ENCODE data around the gene PPARGC1A.

Gene PPARGC1A

DNA sequence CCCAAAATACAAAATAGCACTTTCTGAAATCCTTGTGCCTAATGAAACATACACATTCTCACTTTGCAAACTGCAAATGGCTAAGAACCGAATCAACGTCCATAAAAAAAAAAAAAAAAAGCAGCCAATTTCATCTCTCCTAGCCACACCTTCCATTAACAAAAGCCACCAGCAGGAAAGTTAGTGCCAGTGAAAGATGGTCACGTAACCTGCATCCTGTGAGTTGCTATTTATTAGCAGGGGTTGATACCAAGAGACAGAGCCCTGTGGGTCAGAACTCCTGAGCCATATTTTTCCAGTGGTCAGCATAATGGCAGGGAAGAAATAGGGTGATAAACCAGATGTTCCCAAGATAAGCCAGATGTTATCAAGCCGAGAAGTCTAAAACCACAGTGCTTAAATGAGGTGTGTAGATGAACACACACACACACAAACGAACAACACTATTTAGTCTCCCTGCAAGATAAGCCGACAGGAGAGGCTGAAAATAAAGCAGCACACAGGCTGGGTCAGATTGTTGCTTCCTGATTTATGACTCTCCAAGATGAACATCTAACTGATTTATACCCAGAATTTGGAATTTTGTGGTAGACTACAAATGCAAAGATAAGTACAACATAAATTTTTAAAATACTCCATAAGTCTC lies 11.5 kb downstream of the PPARGC1A start:
- no peak for FAIRE-seq

DNA sequence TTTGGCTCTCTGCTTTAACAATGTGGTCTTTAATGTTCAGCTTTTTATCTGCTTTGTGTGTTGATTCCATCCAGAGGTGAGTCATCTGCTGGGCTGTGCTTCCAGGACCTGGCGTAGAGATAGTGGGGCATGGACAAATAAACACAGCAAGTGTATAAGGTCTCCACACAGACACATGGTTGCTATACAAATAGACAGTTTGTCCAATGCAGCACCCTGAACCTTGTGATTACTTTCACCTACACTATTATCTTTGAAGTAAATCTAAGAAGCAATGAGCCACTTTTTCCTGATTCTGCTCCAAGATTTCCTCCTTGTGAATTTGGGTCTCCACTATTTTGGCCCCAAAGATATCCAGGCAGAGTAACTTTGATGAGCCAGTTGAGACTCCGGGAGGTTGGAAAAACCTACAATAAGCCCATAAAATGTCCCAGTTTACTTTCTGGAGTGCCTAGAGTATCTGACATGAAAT lies 12.1 kb downstream of the PPARGC1A start:
- FAIRE-seq, result no peak

DNA sequence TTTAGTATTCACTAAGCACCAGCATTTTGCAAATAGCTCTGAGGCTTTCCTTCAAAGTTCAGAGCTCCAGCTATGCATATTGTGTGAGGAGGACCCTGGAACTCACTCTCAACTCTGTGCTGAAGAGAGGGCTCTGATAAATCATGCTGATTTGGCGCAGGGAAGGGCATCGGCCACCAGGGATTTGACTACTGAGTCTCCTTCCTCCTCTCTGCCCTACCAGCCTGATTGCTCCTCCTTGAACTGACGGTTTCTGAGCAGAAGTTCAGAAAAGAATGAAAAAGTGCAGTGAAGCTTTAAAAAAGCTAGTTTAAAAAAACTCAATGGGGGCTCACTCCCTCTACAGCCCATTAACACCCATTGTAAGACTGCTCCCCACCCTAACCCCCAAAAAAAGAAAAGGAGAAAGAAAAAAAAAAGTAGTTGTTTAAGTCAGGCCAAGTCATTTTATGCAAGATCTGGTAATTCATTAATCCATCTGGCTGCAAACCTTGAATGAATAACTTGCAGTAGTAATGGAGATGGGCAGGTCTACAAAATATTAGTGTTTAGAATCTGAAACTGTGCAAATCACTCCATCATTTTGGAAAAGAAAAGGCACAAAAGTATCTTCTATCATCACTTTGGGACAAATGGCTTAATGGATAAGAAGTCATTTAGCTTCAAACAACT lies 13.3 kb downstream of the PPARGC1A start:
- no peak for FAIRE-seq

DNA sequence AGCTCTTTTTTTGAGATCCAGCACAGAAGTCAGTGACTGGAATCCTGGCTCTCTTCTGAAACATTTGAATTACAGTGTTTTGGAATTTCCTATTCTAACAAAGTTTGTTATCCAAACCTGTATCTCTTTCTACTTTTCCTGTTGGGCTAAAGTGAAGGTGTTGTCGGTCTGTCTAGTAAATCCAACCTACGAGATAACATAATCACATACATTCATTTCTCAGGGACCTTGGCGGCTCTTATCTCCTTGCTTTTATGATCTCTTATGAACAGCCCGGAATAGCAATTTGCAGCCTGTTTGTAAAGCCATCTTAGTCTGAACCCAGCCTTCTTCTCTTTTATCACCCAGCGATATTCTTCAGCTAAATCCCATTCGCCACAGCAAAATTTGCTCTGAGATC lies 14.5 kb downstream of the PPARGC1A start:
- no peak for FAIRE-seq

DNA sequence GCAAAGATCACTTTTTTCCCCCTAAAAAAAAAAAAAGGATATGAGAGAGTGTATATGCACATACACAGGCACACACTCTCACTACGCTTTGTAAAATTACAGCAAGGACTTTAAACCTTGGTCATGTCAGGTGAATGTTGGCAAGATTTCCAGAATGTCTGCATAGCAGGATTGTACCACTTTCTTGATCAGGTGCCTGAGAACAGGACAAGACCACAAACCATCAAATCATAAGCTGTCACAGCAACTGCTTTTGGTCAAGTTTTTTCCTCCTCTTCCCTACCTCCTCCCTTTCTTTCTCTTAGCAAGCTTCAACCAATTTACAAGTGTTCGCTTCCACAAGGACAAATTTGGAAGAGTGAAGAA lies 15.3 kb downstream of the PPARGC1A start:
- FAIRE-seq, result no peak

DNA sequence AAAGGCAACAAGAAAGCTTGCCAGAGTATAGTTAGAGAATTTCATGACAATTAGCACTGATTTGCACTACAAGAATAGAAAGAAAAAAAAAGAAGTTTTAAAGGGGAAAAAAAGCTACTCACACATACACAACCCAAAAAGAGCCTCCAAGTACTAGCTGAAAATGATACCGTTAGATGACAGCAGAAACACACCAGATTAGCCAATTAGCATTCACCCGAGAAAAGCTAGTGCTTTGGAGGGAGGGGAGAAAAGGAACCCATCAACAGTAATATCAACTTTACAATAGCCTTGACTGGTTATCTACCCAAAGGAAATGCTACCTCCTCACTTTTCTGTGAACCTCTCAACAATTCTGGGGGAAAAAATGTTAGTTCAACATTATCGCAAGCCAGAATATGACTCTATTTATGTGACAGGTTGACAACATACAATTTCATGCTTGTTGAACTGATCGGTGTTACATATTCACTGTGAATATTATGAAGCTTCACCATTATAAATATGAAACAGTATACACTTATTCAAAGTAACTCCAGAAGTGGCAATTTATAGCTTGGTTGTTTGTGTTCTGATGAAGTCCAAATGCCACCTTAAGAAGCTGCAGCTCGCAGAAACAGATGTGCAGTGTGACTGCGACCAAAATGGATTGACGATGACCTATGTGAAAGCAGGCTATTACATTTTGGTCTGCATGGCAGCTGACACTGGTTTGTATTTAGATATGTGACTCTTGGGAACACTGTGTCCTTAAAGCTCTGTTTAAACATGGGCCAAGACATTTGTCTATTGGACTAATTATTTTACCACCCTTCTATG lies 15.9 kb downstream of the PPARGC1A start:
- FAIRE-seq, result no peak

DNA sequence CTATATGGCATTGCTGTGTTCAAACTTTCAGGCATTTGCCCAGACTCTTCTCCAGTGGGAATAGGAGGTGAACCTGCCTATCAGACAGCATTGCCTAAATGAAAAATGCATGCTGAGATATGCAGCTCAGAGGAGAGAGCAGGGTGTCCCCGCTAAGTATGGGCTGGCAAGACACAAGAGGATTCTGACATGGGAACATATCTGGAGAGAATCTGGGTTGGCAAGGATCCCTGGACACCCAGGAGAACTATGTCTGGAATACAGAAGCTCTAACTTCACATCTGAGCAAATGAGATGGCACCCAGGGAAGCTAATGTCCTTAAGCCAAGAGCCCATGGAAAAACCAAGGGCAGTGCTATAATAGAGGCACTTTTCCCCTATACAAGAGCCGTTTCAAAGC lies 18.4 kb downstream of the PPARGC1A start:
- FAIRE-seq, result no peak

DNA sequence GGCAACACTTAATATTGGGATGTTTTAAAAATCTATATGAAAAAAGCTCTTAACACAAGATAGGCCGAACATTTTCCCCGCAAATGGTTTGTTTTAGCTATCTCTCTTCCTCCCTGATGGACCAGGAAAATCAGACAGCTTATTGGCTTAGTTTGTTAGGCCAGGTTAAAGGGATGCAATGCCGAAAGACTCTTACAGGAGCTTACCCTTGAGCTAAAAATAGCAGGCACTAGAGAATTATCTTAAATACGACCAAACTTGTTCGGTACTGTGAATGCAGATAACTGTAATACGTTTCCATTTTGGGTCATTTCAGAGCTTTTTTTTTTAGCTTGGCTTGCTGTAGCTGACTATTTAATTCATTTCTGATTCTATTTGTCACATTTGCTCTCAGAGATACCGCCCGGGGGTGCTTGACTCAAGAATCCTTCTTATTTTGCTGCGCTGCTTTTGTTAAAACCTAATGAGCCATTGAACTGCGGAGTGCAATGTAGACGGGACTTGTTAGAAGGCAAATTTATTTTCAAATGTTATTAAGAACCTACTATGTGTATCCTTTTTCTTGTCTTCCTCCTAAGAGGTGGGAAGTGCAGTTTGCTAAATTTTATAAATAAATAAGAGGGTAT lies 23.3 kb downstream of the PPARGC1A start:
- FAIRE-seq, result no peak

DNA sequence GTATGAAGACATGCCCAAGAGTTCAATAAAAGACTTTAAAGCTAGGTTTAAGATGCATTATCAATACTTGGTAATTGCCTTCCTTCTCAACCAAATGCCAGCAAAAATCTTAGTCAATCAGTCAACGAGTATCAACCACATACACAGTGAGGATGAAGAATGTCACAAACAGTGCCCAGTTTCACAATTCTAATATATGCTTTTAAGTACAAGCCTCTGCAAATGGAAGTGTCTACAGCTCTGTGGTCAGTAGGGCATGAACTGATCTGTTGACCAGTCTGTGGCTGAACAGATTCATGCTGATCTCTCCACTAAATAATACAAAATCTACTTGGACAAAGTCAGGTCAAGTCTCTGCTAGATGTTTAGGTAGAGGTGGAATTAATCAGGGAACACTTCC lies 27.9 kb downstream of the PPARGC1A start:
- FAIRE-seq, result no peak

DNA sequence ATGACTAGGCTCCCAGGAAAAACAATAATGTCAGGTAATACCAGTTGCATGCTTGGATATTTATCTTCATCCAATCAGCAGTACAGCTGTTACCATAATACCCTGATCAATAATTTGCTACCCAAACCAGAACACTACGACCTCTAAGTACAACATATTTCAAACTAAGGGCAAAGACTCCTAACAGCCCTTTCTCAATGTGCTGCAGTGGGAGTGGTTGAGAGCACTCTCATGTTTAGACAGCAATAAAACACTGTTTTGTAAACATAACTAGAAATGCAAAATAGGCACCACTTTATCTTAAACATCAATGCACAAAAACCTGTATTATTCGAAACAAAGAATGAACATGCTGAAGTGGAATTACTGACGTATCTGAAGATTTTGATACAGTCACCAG lies 28.9 kb downstream of the PPARGC1A start:
- no peak for FAIRE-seq

DNA sequence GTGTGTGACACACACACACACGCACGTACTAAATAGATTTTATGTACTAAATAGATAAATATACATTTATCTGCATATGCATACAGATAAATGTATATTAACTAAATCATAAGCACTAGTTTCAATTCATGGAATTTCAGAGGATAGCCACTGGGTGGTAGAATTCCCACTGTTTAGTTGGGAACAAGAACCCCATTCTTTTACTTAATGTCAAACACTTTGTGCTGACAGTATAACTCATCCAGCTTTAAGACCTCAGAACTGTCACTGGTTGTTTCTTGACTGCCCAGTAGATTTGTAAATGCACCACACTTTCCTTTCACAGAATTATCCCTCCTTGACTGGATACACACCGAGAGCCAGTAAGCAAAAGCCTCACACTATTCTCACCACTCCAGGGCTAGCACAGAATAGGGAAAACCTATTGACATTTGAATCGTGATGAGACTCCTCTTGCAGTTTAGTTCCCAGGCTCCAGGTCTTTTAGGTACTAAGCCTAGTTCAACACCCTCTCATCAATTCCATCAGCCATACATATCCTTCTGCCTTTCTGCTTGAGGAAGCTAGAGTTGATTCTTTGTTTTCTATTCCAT lies 32.4 kb downstream of the PPARGC1A start:
- no peak for FAIRE-seq

DNA sequence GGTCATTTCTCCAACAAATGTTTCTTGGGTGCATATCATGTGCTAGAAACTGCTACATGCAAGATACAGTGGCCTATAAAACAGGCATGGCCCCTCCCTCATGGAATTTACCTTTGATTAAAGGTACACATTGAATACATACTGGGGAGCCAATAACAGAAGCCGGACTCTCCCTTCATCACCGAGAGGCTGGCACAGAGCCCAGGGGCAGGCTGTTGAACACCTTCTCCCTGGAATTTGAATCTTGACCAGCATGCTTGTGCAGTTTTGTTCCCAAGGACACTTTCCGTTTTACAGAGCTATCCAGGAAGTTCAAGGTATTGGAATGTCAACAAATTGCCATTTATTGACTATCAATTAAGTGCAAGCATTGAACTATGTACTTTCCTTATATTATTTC lies 33.2 kb downstream of the PPARGC1A start:
- no peak for FAIRE-seq

DNA sequence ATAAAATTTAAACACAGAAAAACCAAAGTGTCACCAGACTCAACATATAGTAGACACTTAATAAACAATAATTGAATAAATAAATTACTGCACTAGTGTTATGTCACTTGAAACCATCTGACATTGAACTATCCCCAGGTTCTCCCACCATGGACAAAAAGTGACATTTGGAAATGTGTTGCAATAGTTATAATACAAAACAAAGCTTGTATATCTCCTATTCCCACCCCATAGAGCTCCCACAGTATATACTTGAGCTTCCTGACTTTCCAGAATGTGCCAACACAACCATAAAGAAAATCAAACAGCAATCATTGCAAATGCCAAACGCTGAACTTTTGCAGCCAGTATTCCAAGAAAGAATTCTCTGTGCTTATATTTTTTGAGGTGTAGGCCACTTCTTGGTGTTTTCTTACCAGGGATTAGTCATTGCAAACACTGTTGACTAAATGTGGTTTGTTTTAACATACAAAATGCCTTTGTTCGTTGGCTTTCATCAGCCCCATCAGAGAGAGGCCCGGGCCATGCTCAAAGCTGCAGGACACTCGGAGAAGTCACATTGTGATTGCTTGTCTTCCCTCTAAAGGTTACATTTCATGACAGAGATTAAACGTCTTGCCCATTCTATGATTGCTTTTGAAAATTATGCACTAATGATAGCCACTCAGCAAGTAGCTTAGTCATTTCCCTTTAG lies 33.8 kb downstream of the PPARGC1A start:
- FAIRE-seq, result no peak

DNA sequence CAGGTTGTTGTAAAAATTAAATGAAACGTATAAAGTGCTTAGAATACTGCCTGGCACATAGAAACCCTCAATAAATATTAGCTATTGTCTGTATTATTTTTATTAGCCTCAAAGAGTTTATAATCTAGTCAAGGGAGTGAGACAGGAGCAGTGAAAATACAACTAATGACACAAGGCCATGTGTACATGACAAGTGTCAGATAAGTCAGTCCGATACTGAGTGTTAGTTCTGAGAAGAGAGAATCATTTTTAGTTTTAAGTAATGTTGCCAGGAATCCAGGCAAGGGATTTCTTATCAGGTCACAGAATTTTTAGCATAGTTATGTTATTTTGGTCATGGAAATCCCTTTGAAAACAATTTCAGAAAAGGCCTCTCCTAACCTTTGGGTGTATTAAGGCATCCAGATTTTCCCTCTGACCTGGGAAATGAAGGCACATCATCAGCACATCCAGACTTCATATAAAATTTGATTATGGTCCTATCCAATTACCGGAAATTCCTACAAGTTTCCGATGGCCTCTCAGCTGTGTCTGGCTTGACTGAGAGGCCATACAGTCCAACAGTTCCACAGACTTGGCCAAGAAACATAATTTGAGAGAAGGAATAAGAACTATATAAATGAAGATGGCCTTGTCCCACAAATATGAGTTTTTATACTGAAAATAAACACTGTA lies 35.7 kb downstream of the PPARGC1A start:
- FAIRE-seq, result no peak

DNA sequence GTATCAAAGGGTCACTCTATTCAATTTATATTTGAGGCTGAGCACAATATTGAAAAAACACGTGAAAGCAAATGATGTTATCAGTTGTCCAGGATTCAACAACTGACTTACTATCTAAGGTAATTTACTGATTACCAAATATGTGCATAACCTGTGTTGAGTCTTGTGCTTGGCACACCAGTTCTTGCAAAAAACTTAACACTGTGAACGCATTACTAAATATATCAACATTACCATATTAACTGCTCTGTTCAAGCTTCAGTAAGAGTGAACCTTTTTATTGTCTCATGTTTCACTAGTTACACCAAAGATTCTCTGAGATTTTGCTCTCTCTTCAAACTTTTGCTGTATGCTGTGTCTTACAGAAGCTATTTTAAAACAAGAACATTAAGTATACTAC lies 38.4 kb downstream of the PPARGC1A start:
- no peak for FAIRE-seq

DNA sequence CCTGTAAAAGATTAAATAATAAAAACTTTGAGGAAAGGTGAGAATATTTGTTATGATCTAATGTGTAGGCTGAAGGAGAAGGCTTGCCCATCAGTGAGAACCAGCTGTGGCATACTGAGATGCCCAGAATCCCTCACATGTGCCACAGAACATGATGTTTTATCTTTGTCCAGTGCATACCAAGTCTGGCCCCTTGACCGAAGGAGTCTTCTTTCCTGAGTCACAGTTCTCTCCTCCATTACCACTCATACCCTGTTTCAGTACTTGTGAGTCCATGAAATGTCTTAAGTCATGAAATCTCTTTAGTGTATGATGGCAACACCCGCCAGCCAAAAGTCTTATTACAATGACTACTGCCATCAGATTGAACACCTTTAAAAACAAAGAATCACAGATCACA lies 42.7 kb downstream of the PPARGC1A start:
- no peak for FAIRE-seq

DNA sequence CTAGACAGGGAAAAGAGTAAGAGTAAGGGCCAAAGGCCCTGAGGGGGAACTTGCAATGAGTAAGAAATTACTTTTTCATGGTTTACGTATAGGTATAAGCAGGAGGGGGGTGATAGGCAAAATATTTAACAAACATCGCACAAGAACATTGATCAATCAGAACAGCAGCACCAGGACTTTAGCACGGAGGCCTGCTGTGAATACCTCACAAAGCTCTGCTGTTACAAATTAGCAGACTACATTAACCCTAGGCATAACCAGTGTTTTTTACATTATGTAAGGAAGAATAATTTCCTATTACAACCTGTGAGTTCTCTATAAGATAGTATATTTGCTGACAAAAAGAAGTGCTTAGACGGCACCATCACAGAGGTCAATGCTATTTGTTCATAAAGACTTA lies 44.9 kb downstream of the PPARGC1A start:
- no peak for FAIRE-seq

DNA sequence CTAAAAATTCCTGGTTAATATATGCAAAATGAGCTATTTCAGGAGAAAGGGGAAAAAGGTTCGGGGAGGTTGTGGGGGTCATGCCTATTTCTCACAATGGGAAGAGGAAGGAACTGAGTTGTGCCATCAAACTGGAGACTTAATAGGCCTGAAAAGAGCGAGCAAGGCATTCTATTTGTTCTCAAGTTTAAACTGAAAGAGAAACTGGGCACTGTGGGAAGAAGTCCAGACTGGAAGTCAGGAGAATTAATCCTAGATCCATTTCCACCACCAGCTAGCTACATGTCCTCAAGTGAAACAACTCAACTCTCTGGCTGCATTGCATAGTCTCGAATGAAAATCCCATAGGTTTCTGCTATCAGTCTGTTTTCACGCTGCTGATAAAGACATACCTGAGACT lies 50.6 kb downstream of the PPARGC1A start:
- no peak for FAIRE-seq

DNA sequence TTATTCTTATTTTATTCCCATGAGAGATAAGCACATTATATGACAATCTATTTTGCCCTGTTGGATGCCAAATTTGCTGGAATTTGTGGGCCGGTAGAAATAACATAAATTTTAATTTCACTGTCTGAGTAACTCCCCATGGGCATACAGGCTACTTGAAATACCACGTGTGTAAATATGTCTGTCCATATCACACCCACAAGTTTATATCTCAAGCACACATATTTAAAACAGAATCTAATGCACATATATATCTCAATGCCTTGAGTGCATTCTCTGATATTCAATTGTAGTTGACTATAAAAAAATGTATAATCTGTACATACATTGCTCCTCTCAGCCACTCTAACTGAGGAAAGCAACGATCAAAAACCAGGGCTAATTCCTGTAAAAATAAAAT lies 51.2 kb downstream of the PPARGC1A start:
- no peak for FAIRE-seq

DNA sequence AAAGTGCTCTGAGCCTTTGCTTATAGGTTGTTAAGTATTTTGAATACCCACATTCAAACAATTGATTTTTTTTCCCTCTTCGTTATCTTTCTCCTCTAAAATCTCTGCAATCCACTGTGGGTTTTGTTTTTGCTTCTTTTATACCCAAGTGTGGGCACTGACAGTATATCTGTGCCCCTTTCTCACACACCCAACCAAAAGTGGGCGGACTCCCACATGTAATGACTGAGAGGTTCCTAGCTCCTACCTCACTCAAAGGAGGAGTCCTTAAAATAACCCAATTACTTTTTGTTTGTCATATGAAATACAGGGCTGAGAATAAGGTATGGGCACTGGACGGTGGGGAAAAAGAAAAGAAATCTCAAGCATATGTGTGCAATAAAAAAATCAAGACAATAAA lies 51.7 kb downstream of the PPARGC1A start:
- FAIRE-seq, result no peak

DNA sequence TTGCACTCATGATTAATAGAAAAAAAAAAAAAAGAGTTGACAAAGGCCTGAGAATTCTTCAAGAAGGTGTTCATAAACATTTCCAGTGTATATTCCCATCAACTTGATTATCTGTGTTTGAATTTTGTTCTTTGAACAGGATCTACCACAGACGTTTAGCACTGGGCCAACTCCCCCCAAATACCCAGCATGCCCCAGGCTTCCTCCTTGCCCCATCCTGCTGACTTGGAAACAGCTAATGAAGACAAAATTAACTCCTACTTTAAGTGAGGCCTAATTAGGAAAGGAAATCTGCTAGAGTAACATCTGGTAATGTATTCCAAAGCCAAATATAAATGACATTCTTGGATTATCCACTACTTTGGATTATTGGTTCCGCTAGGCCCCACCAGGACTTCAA lies 52.5 kb downstream of the PPARGC1A start:
- no peak for FAIRE-seq
